T-helper 1 cell (primary cell): ENCODE data around the gene CENPI.
"Not testable (repeated sequence)": the region's sequence is repeated elsewhere in the genome, so short reads cannot be mapped to it uniquely, and the experiment has no call there.

Experiments used
- DNase-seq, 5 donors: peaks; one replicate each; pipeline ENCODE4 v3.0.0-alpha.2; 2012 to 2020
- total RNA-seq, 4 donors: gene quantifications; one replicate each; lab custom pipeline; 2026; lab: John Stamatoyannopoulos, UW

Gene CENPI, protein sequence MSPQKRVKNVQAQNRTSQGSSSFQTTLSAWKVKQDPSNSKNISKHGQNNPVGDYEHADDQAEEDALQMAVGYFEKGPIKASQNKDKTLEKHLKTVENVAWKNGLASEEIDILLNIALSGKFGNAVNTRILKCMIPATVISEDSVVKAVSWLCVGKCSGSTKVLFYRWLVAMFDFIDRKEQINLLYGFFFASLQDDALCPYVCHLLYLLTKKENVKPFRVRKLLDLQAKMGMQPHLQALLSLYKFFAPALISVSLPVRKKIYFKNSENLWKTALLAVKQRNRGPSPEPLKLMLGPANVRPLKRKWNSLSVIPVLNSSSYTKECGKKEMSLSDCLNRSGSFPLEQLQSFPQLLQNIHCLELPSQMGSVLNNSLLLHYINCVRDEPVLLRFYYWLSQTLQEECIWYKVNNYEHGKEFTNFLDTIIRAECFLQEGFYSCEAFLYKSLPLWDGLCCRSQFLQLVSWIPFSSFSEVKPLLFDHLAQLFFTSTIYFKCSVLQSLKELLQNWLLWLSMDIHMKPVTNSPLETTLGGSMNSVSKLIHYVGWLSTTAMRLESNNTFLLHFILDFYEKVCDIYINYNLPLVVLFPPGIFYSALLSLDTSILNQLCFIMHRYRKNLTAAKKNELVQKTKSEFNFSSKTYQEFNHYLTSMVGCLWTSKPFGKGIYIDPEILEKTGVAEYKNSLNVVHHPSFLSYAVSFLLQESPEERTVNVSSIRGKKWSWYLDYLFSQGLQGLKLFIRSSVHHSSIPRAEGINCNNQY
- total RNA-seq, result 0.36 to 1.3 (median 0.99) reads per million in 4 donors

DNA sequence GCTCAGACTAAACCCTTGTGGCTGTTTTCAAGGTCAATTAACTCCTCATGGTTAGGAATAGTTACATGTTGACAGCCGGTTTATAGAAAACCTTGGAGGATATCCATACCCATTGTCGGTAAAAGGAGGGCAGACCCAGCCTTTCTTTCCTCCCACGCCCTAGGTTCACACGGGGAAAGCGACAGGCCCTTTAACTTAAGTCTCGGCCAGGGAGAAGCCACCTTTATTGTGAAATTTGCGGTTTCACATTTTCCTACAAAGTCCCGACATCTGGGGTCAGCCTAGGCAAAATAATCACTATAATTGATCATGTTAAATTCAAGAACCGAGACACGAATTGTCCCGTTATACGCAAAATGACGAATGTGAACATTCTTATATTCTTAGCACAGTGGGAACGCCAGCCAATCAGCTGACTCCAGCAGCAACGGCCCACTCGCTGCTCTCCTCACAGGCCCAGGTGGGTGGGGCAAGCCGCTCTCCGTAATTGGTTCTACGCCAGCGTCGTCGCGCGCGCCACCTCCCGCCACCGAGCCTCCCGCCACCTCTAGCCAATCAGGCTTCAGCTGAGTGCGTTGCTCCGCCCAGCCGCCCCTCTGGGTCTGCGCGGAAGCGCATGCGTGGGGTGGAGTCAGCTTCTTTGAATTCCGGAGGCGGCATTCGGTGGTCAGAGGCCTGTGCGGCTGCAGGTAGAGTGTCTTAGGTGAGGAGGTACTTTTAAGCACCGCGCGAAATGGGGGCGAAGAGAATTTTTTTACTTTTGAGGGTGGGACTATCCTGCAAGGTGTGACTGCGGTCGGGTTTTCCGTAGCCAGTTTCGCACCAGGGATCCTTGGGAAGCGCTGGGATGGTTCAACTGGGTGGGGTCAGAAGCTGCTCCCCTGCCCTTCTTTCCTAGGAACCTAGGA is at the start of gene CENPI:
Gene CENPI, plus strand, starts transcription at position 659 of the 908 bp plus-strand sequence. CDS start 2,867 bp downstream, outside the sequence.
- DNase-seq, result peak; percentile 85 to 96 (median 89)

DNA sequence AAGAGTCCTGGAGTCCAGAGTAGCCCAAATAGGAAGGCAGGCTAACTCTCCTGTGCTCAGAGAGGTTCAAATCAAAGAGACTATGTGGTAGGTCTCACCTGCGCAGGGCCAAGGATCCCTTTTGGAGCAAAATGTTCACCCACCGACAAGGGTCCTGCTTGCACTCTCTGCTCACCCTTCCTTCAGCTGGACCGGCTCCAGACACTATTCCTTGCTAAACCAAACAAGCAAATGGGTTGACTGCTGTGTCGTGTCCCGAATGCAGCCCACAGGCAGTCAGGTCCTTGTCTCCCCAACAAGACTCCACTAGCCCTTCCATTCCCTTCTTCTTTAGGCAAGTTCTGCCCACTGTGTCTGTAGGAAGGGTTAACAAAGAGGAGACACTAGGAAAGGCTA is 46.9 kb upstream of the CENPI start:
- DNase-seq, result no peak

DNA sequence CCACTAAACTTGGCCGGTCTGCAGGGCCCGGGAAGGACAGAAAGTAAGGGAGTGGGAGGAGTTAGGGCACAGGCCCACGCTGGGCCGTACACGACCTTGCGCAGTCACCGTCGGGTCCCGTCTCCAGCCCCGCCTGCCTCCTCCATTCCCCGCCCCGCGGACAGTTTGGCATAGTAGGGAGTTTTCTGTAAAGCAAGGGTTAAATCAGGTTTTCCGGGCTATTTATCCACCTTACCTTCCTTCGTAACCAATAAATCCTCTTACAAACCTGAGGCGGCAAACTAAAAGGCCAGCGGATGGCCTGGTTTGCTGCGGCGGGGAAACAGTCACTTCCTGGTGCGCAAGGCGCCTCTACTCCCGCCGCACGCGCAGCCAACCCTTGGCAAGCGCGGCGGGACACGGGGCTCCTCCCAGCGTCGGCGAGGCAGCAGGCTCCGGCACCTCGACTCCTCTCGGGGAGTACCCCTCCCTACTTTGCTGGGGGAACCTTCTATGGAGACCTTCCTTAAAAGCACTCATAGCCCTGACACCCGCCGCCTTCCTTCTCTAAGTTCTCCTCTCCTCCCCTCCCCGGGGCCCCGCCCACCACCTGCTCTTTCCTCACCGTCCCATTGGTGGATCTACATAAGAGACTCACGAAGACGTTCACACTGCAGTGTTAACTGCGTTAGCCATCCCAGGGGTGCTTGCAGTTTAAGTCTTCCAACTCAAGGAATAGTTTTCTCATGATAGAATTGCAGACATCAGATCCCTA is 46.3 kb upstream of the CENPI start, which contains the start of gene TRMT2B:
Gene TRMT2B, minus strand, starts transcription at position 563 of the 754 bp plus-strand sequence. CDS start 9,822 bp downstream, outside the sequence.
- DNase-seq, result peak; percentile 52 to 85 (median 67)

DNA sequence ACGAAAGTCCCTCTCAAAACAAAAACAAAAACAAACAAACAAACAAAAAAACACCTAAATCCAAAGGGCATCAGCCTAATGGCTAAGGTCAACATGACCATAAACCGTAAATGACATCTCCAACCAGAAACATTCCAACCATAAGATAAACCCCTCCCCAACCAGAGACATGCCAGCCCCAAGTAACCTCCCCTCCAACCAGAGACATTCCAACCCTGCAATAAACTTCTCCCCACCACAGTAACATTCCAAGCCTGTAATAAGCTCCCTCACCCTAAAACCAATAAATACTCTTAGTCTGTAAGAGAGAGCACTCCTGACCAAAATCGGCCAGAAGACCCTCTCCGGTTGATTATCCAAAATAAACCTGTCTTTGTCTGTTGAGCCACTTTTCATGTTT is 41.5 kb upstream of the CENPI start:
- DNase-seq, result not testable (repeated sequence)

DNA sequence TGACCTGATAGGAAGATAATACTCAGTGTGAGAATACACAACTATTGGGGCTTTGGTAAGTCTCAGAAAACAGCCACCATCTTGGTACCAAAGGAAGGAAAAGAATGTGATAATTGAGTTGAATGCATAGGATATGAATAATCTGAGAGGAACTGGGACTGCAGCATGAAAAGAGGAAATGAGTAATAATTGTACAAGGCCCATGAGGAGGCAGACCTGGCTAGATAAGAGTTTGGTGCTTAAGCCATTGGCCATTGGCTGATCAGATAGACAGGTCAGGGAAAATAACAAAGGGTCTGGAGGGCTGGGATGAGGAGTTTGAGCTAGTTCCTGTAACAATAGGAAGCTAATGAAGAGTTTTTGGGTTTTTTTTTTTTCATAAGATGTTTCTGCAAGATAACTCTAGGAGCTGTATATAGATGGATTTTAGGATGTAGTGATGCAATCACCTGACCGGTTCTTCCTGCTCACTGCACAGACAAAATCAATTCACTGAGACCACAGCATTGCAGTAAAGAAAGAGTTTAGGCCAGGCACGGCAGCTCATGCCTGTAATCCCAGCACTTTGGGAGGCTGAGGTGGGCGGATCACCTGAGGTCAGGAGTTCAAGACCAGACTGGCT is 40.8 kb upstream of the CENPI start:
- DNase-seq, result peak in 1 of 5 donors; percentile 50

DNA sequence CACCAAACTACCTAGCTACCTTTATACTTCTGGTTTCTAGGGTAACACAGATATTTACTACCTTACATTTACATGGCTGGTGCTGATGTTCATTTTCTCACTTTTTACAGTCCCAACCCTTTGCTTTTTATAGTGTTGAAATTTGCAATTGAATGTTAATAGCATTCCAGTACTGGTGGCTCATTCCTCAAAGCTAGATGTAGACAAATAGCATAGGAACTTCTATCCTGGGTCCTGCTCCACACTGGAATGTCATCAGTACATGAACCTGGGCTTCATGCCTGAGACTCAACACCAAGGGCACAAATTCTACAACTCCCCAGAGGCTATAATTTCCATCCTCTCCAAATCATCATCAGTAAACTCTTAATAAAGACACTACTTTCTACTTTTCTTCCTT is 35.8 kb upstream of the CENPI start:
- no peak for DNase-seq

DNA sequence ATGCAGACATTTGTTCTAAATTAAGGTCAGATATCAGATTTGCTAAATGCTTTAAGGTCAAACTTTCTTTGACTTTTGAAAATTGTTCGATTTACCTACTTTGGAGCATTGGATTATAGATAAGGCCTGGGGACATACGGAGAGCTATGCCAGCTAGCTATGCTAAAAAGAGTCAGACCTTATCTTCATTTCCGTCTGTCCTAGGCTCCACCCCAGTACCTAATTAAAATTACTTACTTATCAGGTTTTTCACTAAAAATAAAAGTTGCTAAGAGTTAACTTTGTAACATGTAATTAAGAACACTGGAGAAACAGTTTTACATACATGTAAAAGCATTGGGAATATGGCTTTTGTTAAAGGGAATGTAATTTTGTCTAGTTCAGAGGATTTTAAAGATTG is 26.4 kb upstream of the CENPI start:
- DNase-seq, result no peak

DNA sequence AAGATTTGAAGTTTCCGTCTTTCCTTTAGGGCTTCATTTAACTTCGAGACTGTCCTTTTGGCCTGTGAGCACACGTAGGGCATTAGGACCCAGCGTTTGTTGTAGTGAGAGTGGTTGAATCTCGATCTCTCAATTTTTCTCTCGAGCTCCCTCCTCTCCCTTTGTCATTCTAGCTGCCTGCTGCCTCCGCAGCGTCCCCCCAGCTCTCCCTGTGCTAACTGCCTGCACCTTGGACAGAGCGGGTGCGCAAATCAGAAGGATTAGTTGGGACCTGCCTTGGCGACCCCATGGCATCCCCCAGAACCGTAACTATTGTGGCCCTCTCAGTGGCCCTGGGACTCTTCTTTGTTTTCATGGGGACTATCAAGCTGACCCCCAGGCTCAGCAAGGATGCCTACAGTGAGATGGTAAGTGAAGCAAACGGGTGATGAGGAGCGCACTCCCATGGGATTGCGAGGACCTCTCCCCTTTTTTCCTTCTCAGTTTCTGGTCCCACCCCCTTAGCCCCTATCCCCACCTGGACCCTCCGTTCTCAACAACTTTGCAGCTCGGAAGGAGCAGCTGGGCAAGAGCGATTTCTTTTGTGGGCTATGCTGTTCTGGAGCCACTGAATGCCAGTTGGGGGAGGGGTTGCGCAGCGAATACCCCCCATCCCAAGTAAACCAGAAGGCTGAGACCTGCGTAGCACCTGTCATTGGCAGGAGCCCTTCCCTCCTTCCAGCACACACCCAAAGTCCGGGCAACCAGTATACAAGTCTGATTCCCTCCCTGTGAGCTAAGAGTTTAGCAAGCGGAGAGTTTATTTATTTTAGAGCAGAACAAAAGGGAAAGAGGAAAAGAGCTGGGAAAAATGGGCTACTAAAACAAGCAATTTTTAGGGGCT is 19.0 kb upstream of the CENPI start, which contains the start of gene TMEM35A:
Gene TMEM35A, plus strand, starts transcription at position 164 of the 883 bp plus-strand sequence. Its CDS starts 124 bp downstream, at position 288.
- DNase-seq, result no peak

DNA sequence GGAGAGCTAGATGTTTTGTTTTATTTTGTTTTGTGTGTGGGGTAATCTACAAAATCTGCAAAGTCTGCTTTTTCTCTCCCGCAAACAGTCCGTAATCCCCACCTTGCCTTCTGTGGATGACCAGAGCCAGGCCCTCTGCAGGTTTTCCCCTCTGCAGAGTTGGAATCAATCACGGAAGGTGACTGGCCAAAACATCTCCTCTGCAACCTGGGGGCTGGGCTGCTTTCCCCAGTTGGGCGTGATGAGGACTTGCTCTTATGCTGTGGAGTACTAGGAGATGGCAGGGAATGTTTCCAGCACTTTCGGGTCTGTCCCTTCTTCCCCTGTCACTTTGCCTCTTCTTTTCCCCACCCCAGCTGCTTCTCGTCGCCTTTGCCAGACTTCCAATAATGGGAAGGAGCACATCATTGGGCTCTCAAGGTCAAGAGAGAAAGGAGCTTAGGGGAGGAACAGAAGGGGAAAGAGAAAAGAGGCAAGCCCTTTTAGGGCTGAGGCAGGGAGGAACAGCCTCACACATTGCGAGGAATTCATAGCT is 18.2 kb upstream of the CENPI start:
- no peak for DNase-seq

DNA sequence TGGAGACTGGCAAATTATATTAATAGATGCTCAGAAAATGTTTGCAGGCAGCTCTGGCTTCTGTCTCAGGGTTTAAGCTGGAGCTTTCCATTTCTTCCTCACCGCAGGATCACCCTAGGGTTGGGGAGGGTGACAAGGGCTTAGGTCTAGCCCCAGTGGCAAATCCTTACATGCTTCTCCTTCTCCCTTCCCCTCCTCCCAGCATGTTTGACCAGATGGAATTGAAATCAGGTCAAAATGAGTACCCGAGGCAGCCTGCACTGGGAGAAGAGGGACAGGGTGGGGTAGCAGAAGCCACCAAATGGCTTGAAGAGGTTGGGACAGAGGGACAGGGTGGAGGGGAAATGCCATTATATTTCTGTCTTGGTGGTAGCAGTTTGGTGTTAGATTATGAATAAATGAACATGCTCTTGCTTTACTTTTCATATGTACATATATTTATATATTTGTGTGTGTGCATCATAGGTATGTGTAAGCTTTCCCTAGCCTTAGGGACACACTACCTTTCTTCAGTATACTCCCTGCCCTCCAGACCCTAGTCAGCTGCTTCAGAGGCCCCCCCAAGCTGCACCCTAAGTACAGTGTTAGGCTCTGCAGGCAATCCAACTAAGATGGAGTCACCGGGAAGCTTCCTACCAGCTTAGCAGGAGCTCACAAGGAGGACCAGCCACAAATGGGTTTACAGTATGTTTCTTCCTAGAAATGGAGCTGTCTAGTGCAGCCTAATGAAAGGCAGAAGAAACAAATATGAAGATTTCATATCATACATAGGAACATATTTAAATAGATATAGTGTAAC is 17.5 kb upstream of the CENPI start:
- DNase-seq, result no peak

DNA sequence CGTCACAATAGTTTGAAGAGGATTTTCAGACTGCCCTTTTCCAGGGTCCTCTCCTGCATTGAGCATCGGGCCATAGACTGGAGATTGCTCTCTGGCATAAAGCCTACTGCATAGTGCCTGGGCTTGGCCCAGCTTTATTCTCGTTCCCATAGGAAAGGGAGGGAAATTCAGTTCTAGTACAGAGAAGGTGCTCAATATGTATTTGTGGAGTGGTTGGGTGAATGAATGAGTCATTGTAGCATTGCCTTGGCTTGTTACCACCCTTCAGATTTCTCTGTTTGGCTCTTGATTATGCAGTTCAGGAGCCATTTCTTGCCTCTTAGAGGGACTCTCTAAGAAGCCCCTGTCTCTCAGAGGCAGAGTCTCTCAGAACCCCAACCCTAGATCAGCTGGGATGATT is 16.8 kb upstream of the CENPI start:
- no peak for DNase-seq

DNA sequence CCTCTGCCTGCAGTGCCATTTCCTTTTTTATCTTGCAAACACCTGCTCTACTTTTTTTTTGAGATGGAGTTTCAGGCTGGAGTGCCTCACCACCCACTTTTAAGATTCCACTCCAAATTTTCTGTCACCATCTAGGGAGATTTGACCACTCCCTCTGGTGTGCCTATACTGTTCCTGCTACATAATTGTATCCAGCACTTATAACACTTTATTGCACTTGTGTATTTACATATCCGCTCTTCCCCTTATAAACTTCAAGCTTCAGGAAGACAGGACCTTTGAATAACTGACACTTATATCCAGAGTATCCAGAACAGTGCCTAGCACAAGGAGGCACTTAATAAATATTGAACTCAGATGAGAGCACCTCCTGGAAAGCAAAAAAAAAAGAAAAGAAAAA is 6.2 kb upstream of the CENPI start:
- no peak for DNase-seq

DNA sequence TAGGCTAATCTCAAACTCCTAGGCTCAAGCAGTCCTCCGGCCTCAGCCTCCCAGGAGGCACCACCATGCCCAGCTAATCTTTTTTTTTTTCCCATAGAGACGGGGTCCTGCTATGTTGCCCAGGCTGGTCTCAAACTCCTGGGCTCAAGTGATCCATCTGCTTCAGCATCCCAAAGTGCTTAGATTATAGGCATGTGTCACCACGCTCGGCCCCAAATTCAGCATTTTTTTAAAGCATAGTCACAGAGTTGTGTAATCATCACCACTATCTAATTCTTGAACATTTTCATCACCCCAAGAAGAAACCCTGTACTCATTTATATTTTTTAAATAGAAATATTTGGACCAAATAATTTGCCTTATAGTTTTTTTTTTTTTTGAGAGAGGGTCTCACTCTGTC is 10.3 kb downstream of the CENPI start:
- DNase-seq, result no peak

DNA sequence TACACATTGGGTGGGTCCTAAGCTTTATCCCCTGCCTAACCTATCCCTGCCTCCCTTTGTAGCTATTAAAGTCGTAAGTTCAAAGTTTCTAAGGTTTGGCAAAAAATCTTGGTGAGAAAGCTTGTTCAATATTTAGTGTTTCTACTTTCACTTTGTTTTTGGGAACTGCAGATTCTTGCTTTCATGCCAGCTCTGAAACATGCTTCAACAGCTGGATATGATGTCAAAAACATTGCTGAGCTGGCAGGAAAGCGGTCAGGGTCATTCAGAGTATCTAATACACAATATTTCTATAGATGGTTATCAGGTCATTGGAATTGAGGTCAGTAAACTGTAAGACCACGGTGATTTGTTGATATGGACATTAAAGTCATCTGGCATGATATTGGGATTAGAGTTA is 19.7 kb downstream of the CENPI start:
- no peak for DNase-seq

DNA sequence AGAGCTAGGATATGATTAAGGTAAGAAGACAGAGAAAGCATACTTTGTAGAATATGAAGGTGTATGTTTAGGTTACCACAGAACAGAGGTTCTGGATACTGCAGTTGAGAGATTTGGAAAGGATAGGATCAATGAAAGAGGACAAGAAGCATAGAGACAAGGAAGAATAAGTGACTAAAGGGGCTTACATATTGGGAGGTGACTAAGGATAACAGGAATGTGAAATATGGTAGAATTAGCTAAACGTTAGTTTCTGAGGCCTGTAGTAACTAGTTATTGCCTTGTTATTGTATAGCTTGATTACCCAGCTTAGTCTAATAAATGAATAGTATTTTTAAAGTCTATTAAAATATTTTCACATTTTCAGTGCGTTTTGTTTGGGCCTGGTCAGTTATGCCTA is 38.2 kb downstream of the CENPI start:
- no peak for DNase-seq
